Activated CD4-positive, alpha-beta memory T cell treated with anti-CD3 and anti-CD28 coated beads for 36 hours (primary cell): ENCODE data around the gene RBM44. TPM values are rescaled to one million over a fixed set of nuclear protein-coding genes. Genes with fewer than 3 reads are reported as not detected.
A peak's percentile ranks its signal among the peaks of the same experiment; 100 is the strongest.
"Not testable (repeated sequence)": the region's sequence is repeated elsewhere in the genome, so short reads cannot be mapped to it uniquely, and the experiment has no call there.

Source experiments
- CTCF ChIA-PET: fragments of 350-600 bp; sonication (Branson Sonifier 250); formaldehyde crosslinking; loops from one replicate; lab custom pipeline; 2021; ENCODE audit warnings: antibody characterized with exemption, inconsistent platforms; lab: Charles Lee
- POLR2A ChIA-PET: fragments of 350-600 bp; sonication (Branson Sonifier 250); formaldehyde crosslinking; loops from one replicate; lab custom pipeline; 2021; ENCODE audit warnings: antibody characterized with exemption; lab: Charles Lee
- DNase-seq: peaks from one replicate; pipeline ENCODE4 v3.0.0-alpha.2; 2020
- H3K27ac Mint-ChIP-seq: one replicate; pipeline ENCODE4 v1.8.0; 2021; ENCODE audit warnings: mixed read lengths
- H3K27me3 Mint-ChIP-seq: one replicate; pipeline ENCODE4 v1.8.0; 2021; ENCODE audit warnings: mixed read lengths
- H3K36me3 Mint-ChIP-seq: one replicate; pipeline ENCODE4 v1.8.0; 2021; ENCODE audit warnings: mixed read lengths
- H3K4me1 Mint-ChIP-seq: one replicate; pipeline ENCODE4 v1.8.0; 2021; ENCODE audit warnings: low read depth, mixed read lengths
- H3K4me3 Mint-ChIP-seq: one replicate; pipeline ENCODE4 v1.8.0; 2021; ENCODE audit warnings: mild to moderate bottlenecking, mixed read lengths
- H3K9me3 Mint-ChIP-seq: one replicate; pipeline ENCODE4 v1.8.0; 2021; ENCODE audit warnings: mixed read lengths
- intact Hi-C: fragments of 100-400 bp; cut with micrococcal nuclease; formaldehyde crosslinking; loops from one replicate; pipeline ENCODE4 v1.15.1; 2023
- total RNA-seq, 2 experiments: library from RNA; stranded (reverse); gene quantifications; one replicate each; pipeline ENCODE4 v1.2.3, GENCODE V29; 2021

Gene RBM44
- total RNA-seq, 2 experiments from 2014 or later, result 0.69 to 0.75 TPM

DNA sequence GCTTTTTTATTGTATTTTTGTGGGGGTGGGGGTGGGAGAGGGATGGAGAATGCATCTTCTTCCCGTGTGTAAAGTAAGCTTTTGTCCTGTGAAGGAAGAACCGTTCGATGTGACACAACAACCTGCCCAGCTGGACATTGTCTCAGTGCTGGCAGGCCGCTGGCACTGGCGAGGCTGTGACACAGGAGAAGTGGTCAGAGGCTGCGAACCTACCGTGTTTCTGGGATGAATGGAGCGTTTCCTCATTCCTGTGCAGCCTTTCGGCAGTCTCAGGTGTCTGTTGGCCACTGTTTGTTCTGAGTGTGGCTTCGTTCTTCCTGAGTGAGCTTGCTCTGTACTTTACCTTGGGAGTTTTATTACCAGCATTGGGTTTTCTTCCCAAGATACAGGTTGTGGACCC is 68.9 kb downstream of the RBM44 start:
- CTCF ChIA-PET, result interaction anchor here (0.8 kb wide), 1 partner anchor 10 kb away, joined by 3 read pairs; no protein-coding TSS in a partner anchor
- Mint-ChIP-seq H3K36me3 (no peaks in the 10 kb centered on the region), H3K4me3 (no peak overlapping the region), H3K27ac (no peak overlapping the region), H3K27me3 (peaks cover 27% of the 10 kb centered on the region), H3K4me1 (peaks cover 12% of the 10 kb centered on the region), H3K9me3 (no peaks in the 10 kb centered on the region)
- intact Hi-C loops, result no loop called here
- DNase-seq, result no peak
- POLR2A ChIA-PET, result no interaction called here

DNA sequence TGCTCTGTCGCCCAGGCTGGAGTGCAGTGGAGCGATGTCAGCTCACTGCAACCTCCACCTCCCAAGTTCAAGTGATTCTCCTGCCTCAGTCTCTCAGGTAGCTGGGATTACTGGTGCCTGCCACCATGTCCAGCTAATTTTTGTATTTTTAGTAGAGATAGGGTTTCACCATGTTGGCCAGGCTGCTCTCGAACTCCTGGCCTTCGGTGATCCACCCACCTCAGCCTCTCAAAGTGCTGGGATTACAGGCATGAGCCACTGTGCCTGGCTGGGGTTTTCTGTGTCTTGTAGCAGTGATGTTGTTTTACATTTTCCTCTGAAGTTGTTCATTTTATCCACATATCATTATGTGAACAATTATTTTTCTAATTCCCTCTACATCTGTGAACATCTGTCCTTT is 69.5 kb downstream of the RBM44 start:
- DNase-seq, H3K9me3 Mint-ChIP-seq, H3K4me3 Mint-ChIP-seq, CTCF ChIA-PET, intact Hi-C loops, H3K27ac Mint-ChIP-seq, H3K36me3 Mint-ChIP-seq: not testable (repeated sequence)
- POLR2A ChIA-PET, result interaction anchor here (0.7 kb wide), 1 partner anchor 83 kb away, joined by 4 read pairs; no protein-coding TSS in a partner anchor
- Mint-ChIP-seq H3K27me3 (peaks cover 27% of the 10 kb centered on the region), H3K4me1 (peaks cover 12% of the 10 kb centered on the region)

DNA sequence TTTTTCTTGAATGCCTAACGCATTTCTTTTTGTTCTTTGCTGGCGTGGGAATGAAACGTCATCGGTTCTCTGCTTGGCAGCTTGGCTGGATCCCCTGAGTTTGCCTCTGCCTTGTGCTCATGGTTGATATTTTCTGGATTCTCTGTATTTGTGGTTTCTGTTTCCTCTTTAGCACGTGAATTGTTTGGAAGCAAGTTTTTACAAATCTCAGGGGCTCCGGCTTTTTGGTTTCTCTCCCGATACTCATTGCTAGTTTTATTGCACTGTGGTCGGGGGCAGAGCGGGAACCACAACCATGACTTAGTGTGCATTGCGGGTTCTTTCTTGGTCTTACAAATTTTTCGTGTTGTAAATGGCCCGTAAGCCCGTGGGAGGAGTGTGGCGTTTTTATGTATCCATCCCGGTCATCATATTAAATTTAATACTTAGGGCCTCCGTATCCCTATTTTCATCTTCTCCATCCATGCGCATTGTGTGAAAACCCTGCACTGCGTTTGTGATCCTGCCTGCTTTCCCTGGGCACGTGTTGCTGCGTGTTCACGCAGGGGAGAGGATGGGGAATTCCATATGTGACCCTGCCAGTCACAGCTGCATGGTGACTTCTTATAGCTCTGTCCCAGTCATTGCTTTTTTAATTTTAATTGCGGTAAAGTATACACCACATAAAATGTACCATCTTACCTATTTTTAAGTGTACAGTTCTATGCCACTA is 70.2 kb downstream of the RBM44 start:
- CTCF ChIA-PET, result no interaction called here
- Mint-ChIP-seq H3K9me3 (no peaks in the 10 kb centered on the region), H3K4me3 (no peak overlapping the region), H3K27ac (no peak overlapping the region), H3K4me1 (peaks cover 13% of the 10 kb centered on the region), H3K36me3 (no peaks in the 10 kb centered on the region), H3K27me3 (peaks cover 31% of the 10 kb centered on the region)
- POLR2A ChIA-PET, result interaction anchor here (0.7 kb wide), 1 partner anchor 84 kb away, joined by 4 read pairs; no protein-coding TSS in a partner anchor
- DNase-seq, result peak; percentile 34
- intact Hi-C loops, result no loop called here

DNA sequence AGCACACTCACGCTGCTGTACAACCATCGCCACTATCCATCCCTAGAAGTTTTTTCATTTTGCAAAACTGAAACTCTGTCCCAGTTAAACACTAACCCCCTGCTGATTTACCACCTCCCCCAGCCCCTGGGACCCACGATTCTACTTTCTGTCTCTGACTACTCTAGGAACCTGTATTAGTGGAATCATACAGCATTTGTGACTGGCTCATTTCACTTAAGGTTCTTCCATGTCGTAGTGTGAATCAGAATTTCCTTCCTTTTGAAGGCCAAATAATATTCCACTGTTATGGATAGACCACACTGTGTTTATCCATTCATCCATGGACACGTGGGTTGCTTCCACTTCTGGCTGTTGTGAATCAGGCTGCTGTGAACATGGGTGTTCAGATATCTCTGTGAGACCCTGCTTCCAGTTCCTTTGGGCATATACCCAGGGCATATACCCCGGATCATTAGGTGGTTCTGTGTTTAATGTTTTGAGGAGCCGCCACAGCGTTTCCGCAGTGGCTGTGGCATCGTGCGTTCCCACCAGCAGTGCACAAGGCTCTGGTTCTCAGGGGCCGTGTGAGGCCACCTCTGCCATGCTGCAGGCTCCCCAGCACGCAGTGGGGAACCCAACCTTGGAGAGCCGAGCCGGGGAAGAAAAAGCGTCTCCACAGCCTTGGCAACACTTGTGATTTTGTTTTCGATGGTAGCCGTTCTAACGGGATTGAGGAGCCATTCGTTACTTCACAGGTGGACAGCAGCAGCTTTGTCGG is 70.9 kb downstream of the RBM44 start:
- H3K36me3 Mint-ChIP-seq, result no peaks in the 10 kb centered on the region
- peak; percentile 30 for DNase-seq
- ChIA-PET POLR2A (no interaction called here), CTCF (interaction anchor here (0.7 kb wide), 1 partner anchor 395 kb away, joined by 3 read pairs; no protein-coding TSS in a partner anchor)
- peaks cover 32% of the 10 kb centered on the region for H3K27me3 Mint-ChIP-seq
- intact Hi-C loops, result no loop called here
- H3K27ac Mint-ChIP-seq, result no peak overlapping the region
- H3K4me3 Mint-ChIP-seq, result no peak overlapping the region
- peaks cover 15% of the 10 kb centered on the region for H3K4me1 Mint-ChIP-seq
- H3K9me3 Mint-ChIP-seq, result no peaks in the 10 kb centered on the region

DNA sequence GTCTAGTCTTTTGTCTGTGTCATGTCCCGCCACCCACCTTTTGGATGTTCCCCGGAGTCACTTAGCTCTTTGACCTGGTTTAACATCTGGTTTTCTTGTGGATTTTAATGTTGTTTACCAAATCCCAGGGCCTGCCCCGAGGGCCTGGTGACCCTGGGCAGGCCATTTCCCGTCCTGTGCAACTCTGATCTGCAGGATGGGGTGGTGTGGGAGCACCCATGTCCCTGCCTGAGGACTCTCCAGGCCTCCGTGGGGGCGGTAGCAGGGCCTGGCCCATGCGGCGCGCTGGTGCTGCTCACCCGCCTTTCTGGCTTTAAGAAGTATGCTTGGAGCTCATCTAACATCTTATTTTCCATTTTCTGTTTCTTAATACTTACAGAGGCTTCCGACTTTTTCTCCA is 71.5 kb downstream of the RBM44 start:
- peaks cover 15% of the 10 kb centered on the region for H3K4me1 Mint-ChIP-seq
- no peak overlapping the region for H3K27ac Mint-ChIP-seq
- H3K36me3 Mint-ChIP-seq, result no peaks in the 10 kb centered on the region
- H3K4me3 Mint-ChIP-seq, result no peak overlapping the region
- DNase-seq, result no peak
- POLR2A ChIA-PET, result no interaction called here
- peaks cover 32% of the 10 kb centered on the region for H3K27me3 Mint-ChIP-seq
- H3K9me3 Mint-ChIP-seq, result no peaks in the 10 kb centered on the region
- intact Hi-C loops, result no loop called here
- CTCF ChIA-PET, result interaction anchor here (0.7 kb wide), 1 partner anchor 395 kb away, joined by 3 read pairs; no protein-coding TSS in a partner anchor

DNA sequence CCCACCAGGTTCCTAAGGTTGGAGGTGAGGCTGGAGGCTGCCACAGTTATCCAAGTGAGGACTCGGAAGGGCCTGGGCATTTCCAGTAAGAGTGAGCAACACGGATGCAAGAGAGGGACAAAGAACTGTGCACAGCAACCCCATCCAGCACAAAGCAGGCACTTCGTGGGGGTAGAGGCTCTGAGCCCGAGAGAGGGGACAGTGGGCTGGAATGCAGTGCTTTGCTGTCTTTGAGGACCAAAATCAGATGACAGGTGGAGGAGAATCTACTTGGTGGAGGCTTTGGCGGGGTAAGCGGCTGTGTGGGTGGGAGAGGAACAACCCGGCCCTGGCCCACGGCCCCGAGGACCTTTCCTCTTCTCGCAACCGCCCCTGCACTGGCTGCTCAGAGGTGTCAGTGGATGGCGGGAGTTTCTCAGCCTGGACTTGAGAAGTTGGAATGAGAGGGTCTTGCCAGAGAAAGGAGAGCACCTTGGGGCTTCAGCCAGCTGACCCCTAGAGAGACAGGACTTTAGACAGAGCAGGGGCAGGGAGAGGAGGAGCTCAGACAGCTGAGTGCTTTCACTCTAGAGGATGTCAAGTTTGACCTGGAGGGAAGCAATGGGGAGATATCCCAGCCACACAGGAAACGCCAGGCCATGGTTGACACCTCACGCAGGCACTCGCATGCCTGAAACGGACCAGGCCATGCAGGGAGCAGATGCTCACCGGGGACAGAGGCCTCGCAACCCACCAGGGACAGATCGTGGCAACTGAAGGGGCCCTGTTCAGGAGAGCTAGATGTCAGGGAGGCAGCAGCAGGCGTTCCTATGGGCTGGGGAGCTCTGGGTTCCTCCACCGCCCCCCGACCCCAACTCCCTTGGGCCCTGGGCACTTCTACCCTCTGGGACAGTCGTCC is 72.4 kb downstream of the RBM44 start:
- H3K27me3 Mint-ChIP-seq, result peaks cover 32% of the 10 kb centered on the region
- no peak overlapping the region for H3K27ac Mint-ChIP-seq
- no peak for DNase-seq
- H3K36me3 Mint-ChIP-seq, result no peaks in the 10 kb centered on the region
- H3K9me3 Mint-ChIP-seq, result no peaks in the 10 kb centered on the region
- intact Hi-C loops, result no loop called here
- no peak overlapping the region for H3K4me3 Mint-ChIP-seq
- ChIA-PET CTCF (no interaction called here), POLR2A (no interaction called here)
- H3K4me1 Mint-ChIP-seq, result peaks cover 15% of the 10 kb centered on the region

DNA sequence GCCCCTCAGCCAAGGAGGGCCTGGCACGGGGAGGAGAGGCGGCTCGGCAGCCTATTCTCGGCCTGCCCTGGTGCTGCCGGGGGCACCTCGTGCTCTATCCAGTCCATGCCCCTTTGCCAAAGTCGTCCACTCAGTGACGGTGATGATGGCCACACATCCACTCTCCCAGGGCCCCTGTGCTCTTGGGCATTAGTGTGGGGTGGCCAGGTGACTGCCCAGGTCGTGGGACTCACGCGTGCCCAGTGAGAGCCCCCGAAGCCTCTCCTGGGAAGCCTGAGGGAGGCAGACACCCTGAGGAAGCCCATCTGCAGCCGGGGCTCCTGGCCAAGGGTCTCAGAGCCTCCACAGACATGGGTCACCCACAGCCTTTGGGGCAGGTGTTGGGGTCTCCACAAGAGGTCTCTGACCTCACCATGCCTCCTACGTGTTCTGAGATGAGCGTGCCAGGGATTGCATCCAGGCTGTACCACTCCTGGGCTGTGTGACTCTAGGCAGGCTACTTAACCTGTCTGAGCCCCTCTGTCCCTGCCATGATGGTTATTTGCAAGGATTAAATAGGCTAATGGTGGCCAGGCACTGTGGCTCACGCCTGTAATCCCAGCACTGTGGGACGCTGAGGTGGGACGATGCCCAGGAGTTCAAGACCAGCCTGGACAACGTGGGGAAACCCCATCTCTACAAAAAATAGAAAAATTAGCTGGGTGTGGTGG is 73.8 kb downstream of the RBM44 start:
- no peaks in the 10 kb centered on the region for H3K36me3 Mint-ChIP-seq
- DNase-seq, result no peak
- H3K9me3 Mint-ChIP-seq, result no peaks in the 10 kb centered on the region
- ChIA-PET POLR2A (no interaction called here), CTCF (interaction anchor here (1.0 kb wide), 1 partner anchor 300 kb away, joined by 3 read pairs; no protein-coding TSS in a partner anchor)
- H3K27ac Mint-ChIP-seq, result no peak overlapping the region
- peaks cover 32% of the 10 kb centered on the region for H3K27me3 Mint-ChIP-seq
- H3K4me1 Mint-ChIP-seq, result peaks cover 15% of the 10 kb centered on the region
- intact Hi-C loops, result no loop called here
- H3K4me3 Mint-ChIP-seq, result no peak overlapping the region

DNA sequence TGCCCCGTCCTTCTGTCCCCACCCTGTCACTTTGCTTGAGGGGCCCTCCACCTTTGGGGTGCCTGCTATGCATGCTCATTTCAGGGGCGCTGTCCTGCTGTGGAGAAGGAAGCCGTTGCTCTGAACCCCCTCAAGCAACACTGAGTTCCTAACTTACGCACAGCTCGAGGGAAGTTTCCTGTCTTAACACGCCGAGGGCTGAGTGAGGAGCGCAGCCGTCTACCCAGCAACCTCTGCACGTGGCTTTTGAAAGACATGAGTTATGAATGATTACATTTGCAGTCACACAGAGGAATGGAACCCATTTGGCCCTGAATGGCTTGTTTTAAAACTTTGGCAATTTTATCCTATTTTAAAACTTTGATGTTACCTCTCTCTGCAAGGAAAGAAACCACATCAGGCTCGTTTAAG is 74.8 kb downstream of the RBM44 start:
- peaks cover 15% of the 10 kb centered on the region for H3K4me1 Mint-ChIP-seq
- H3K27me3 Mint-ChIP-seq, result peaks cover 32% of the 10 kb centered on the region
- peak; percentile 24 for DNase-seq
- H3K4me3 Mint-ChIP-seq, result no peak overlapping the region
- intact Hi-C loops, result no loop called here
- no peaks in the 10 kb centered on the region for H3K9me3 Mint-ChIP-seq
- no peaks in the 10 kb centered on the region for H3K36me3 Mint-ChIP-seq
- H3K27ac Mint-ChIP-seq, result no peak overlapping the region
- CTCF ChIA-PET, result no interaction called here
- POLR2A ChIA-PET, result no interaction called here

DNA sequence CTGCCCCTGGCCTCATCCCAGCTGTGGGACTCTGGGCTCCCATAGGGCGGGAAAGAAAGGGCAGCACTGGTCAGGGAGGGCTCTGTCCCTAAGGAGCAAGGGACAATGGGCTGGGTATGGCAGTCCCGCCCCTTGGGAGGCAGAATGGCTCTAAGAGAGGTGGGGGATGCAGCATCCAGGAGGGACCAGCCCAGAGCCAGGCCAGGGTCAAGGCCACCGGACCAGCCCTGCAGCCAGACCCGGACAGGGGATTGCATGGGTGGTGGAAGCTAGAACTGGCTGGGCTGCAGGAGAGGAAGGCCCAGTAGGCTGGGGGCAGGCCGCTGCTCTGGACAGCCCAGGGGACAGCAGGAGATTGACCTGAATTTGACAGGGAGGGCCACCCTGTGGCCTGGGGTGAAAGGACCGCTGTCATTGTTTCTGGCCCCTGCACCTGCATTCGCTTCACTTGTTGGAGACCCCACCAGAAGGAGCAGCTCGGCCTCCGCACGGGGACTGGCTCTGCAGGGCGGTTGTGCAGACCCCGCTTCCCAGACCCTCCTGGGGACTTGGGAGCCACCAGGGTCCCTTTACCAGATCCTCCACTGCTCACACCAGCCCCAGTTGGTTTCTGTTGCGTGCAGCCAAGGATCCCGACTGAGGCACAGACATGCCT is 75.4 kb downstream of the RBM44 start:
- no peaks in the 10 kb centered on the region for H3K36me3 Mint-ChIP-seq
- intact Hi-C loops, result no loop called here
- no peak overlapping the region for H3K27ac Mint-ChIP-seq
- H3K4me3 Mint-ChIP-seq, result no peak overlapping the region
- peaks cover 9% of the 10 kb centered on the region for H3K4me1 Mint-ChIP-seq
- H3K27me3 Mint-ChIP-seq, result peaks cover 26% of the 10 kb centered on the region
- no peaks in the 10 kb centered on the region for H3K9me3 Mint-ChIP-seq
- ChIA-PET POLR2A (no interaction called here), CTCF (no interaction called here)
- no peak for DNase-seq

DNA sequence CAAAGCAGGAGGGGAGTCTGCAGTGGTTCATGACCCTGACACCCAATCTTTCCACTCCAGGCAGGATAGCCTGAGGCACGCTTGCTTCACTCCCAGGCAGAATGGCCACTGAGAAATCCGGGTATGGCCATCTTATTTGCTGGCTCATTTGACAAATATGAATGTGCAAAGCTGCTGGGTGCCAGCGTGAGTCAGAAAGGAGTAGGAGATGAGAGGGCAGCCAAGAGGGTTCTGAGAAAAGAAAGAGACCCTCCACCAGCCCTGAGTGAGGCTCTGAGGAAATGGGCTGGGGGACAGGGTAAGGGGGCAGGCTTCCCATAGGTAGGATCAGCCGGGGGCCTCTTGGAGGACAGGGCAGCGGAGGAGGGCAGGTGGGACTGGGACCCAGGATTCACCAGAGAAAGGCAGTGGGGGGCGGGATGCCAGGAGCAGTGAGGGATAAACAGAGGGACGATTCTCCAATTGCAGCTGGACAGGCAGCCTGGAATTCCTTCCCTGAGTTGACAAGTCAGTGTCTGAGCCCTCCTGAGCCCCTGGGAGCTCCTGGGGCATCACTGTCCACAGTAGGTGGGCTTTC is 76.1 kb downstream of the RBM44 start:
- ChIA-PET CTCF (no interaction called here), POLR2A (no interaction called here)
- no peaks in the 10 kb centered on the region for H3K36me3 Mint-ChIP-seq
- peaks cover 3% of the 10 kb centered on the region for H3K4me1 Mint-ChIP-seq
- no peak overlapping the region for H3K27ac Mint-ChIP-seq
- no peak overlapping the region for H3K4me3 Mint-ChIP-seq
- intact Hi-C loops, result no loop called here
- DNase-seq, result no peak
- no peaks in the 10 kb centered on the region for H3K9me3 Mint-ChIP-seq
- H3K27me3 Mint-ChIP-seq, result peaks cover 20% of the 10 kb centered on the region
